Peyer's patch (tissue), 4 donors: ENCODE measurements around the gene PEX11G.

Experiments used
- CTCF ChIP-seq, 6 experiments: fragments of 450-650 bp in 4 of 6; fragments of 200-600 bp in 2 of 6; sonication (generic) in 1 of 6; IDR thresholded peaks; one replicate each; pipeline ENCODE4 v1.5.1; 2017 to 2019; ENCODE audit warnings: antibody characterized with exemption in 6 of 6, mild to moderate bottlenecking in 3 of 6, moderate library complexity in 1 of 6
- POLR2A ChIP-seq, 2 donors: fragments of 450-650 bp; IDR thresholded peaks; one replicate each; pipeline ENCODE4 v1.5.1; 2017; ENCODE audit warnings: antibody characterized with exemption in 2 of 2, mild to moderate bottlenecking in 2 of 2, moderate library complexity in 2 of 2

DNA sequence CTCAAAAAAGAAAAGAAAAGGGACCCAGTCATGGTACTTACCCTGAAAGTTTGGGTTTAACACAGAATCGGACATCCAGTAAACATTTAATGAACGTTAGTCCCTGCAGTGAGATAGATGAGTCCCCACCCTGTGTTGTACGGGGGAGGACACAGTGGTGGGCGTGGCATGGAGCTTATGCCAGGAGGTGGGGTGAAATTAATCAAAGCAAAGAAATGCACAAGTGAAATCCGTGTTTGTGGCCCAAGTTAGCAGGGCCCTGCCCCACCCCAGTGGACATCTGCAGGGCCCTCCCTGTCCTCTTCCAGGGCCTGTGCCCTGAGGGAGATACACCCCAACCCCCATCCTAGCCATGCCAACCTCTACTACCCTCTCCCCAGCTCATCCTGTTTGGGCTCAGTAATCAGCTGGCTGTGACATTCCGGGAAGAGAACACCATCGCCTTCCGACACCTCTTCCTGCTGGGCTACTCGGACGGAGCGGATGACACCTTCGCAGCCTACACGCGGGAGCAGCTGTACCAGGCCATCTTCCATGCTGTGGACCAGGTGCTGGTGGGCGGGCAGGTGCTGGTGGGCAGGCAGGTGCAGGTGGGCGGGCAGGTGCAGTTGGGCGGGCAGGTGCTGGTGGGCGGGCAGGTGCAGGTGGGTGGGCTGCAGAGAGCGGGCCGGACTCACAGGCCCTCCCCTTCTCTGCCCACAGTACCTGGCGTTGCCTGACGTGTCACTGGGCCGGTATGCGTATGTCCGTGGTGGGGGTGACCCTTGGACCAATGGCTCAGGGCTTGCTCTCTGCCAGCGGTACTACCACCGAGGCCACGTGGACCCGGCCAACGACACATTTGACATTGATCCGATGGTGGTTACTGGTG, 37.5 kb upstream of the PEX11G start:
- TF ChIP-seq POLR2A (IDR thresholded peaks at IDR 0.05) (no peak), CTCF (IDR thresholded peaks at IDR 0.05) (no peak)
